Peyer's patch (tissue), 4 donors: ENCODE measurements around the gene MGMT.

Experiments
- CTCF ChIP-seq, 6 experiments: fragments of 450-650 bp in 4 of 6; fragments of 200-600 bp in 2 of 6; sonication (generic) in 1 of 6; IDR thresholded peaks; one replicate each; pipeline ENCODE4 v1.5.1; 2017 to 2019; ENCODE audit warnings: antibody characterized with exemption in 6 of 6, mild to moderate bottlenecking in 3 of 6, moderate library complexity in 1 of 6
- POLR2A ChIP-seq, 2 donors: fragments of 450-650 bp; IDR thresholded peaks; one replicate each; pipeline ENCODE4 v1.5.1; 2017; ENCODE audit warnings: antibody characterized with exemption in 2 of 2, mild to moderate bottlenecking in 2 of 2, moderate library complexity in 2 of 2

GRCh38 chr10:129771024-129771423 is 304.0 kb downstream of the MGMT start:
- no peak for TF ChIP-seq CTCF (IDR thresholded peaks at IDR 0.05)
- no peak for TF ChIP-seq POLR2A (IDR thresholded peaks at IDR 0.05)
